Left ventricle myocardium inferior (tissue), 1 donor: ENCODE measurements around the gene YPEL5. TPM values are rescaled to one million over a fixed set of nuclear protein-coding genes. Genes with fewer than 3 reads are reported as not detected.

Experiments used
- DNase-seq: peaks from one replicate; pipeline ENCODE4 v3.0.0-alpha.2; 2020
- H3K27ac ChIP-seq: fragments of 200-600 bp; replicated peaks from 2 replicates; pipeline ENCODE4 v1.8.0; 2021
- H3K27me3 ChIP-seq: fragments of 200-600 bp; 2 replicates; pipeline ENCODE4 v1.8.0; 2021; ENCODE audit warnings: low read depth
- H3K36me3 ChIP-seq: fragments of 200-600 bp; 2 replicates; pipeline ENCODE4 v1.8.0; 2021
- H3K4me1 ChIP-seq: fragments of 200-600 bp; 2 replicates; pipeline ENCODE4 v1.8.0; 2021
- H3K4me3 ChIP-seq: fragments of 200-600 bp; 2 replicates; pipeline ENCODE4 v1.8.0; 2021; ENCODE audit warnings: mild to moderate bottlenecking, moderate library complexity
- H3K9me3 ChIP-seq: fragments of 200-600 bp; replicated peaks from 2 replicates; pipeline ENCODE4 v1.8.0; 2021
- CTCF ChIP-seq: fragments of 200-600 bp; IDR thresholded peaks from 2 replicates; pipeline ENCODE4 v1.8.0; 2021; ENCODE audit warnings: antibody characterized with exemption, mild to moderate bottlenecking, borderline replicate concordance
- intact Hi-C: fragments of 100-400 bp; cut with micrococcal nuclease; formaldehyde crosslinking; loops from one replicate; pipeline ENCODE4 v1.11.0; 2022
- total RNA-seq: library from RNA; stranded (reverse); fragmentation: NEBNext Ultra II Directional; extraction: Animal tissue kit (Norgen Biotek cat#: 25700); gene quantifications from one replicate; pipeline ENCODE4 v1.2.1, GENCODE V29; 2021
- donor health status: DM: no; HTN: yes; CAD: no; lungs with severe emphysema.

YPEL5 gene
- total RNA-seq, 1 donor from 2014 or later, result 63.6 TPM

GRCh38 chr2:30127016-30127893 lies 19.6 kb upstream of the YPEL5 start:
- H3K27ac ChIP-seq, result no peak overlapping the region
- no peak for TF ChIP-seq CTCF
- H3K27me3 ChIP-seq, result no peaks in the 10 kb centered on the region
- no peak for DNase-seq
- H3K4me3 ChIP-seq, result no peak overlapping the region
- intact Hi-C loops, result no loop called here
- H3K9me3 ChIP-seq, result peaks cover 6% of the 10 kb centered on the region
- no peaks in the 10 kb centered on the region for H3K36me3 ChIP-seq
- H3K4me1 ChIP-seq, result no peaks in the 10 kb centered on the region

GRCh38 chr2:30134582-30134981 lies 12.2 kb upstream of the YPEL5 start:
- H3K27me3 ChIP-seq, result no peaks in the 10 kb centered on the region
- DNase-seq, result no peak

GRCh38 chr2:30135541-30135940 lies 11.3 kb upstream of the YPEL5 start:
- no peak overlapping the region for H3K4me3 ChIP-seq
- TF ChIP-seq CTCF, result no peak
- no peak for DNase-seq
- intact Hi-C loops, result no loop called here
- no peaks in the 10 kb centered on the region for H3K36me3 ChIP-seq
- no peaks in the 10 kb centered on the region for H3K9me3 ChIP-seq
- H3K27ac ChIP-seq, result no peak overlapping the region
- no peaks in the 10 kb centered on the region for H3K27me3 ChIP-seq
- no peaks in the 10 kb centered on the region for H3K4me1 ChIP-seq

More at GRCh38 chr2:30134582-30134981, 12.2 kb upstream of the YPEL5 start:
- no peak overlapping the region for H3K4me3 ChIP-seq
- no peaks in the 10 kb centered on the region for H3K9me3 ChIP-seq
- H3K4me1 ChIP-seq, result no peaks in the 10 kb centered on the region
- H3K27ac ChIP-seq, result no peak overlapping the region
- H3K36me3 ChIP-seq, result no peaks in the 10 kb centered on the region
- intact Hi-C loops, result no loop called here
- TF ChIP-seq CTCF, result no peak

- Histone ChIP-seq H3K27me3 (no peaks in the 10 kb centered on the region), H3K27ac (no peak overlapping the region), H3K4me3 (no peak overlapping the region), H3K36me3 (no peaks in the 10 kb centered on the region), H3K4me1 (no peaks in the 10 kb centered on the region), H3K9me3 (no peaks in the 10 kb centered on the region)
- intact Hi-C loops, result no loop called here
- TF ChIP-seq CTCF, result no peak
- no peak for DNase-seq
Measured at GRCh38 chr2:30136764-30137444, 9.9 kb upstream of the YPEL5 start.

GRCh38 chr2:30139131-30139870 lies 7.5 kb upstream of the YPEL5 start:
- no peak for TF ChIP-seq CTCF
- no peaks in the 10 kb centered on the region for H3K36me3 ChIP-seq
- no peaks in the 10 kb centered on the region for H3K9me3 ChIP-seq
- no peak overlapping the region for H3K27ac ChIP-seq
- H3K27me3 ChIP-seq, result no peaks in the 10 kb centered on the region
- no peak for DNase-seq
- no peak overlapping the region for H3K4me3 ChIP-seq
- no peaks in the 10 kb centered on the region for H3K4me1 ChIP-seq
- intact Hi-C loops, result no loop called here
